Measurements from ENCODE around the gene RPS2.

- TF ChIP-seq CTCF (IDR thresholded peaks at IDR 0.05) (no peak), POLR2A (IDR thresholded peaks at IDR 0.05) (no peak)
Observed at GRCh38 chr16:1919327-1919998, 45.2 kb downstream of the RPS2 start.

All from body of pancreas (tissue), 4 donors.